Measurements from ENCODE around the gene EVI2B. TPM values are rescaled to one million over a fixed set of nuclear protein-coding genes. Genes with fewer than 3 reads are reported as not detected.
"Not testable (repeated sequence)": the region's sequence is repeated elsewhere in the genome, so short reads cannot be mapped to it uniquely, and the experiment has no call there.

The EVI2B gene
- total RNA-seq, 1 donor from 2014 or later = not detected

DNA sequence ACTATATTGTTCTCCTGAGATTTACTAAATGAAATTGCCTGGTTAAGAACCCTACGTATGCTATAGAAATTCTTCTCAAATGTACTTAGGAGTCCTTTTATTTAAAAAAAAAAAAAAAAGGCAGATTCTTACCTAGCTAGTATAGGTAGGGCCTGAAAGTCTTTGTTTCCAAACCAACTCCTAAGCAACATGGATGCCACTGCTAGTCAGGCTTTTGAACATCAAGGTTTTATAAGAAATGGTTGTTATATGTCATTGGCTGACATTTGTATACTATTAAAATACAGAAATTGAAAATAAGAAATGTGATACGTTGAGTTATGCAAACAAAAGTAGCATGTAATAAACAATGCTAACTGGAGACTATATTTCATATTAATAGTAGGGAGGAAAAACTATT is 6.4 kb upstream of the EVI2B start:
- no peak for DNase-seq
- Mint-ChIP-seq H3K4me3 (ENCODE audit: unreplicated experiment) (no peak overlapping the region), H3K27ac (ENCODE audit: unreplicated experiment) (no peak overlapping the region), H3K27me3 (ENCODE audit: unreplicated experiment) (no peaks in the 10 kb centered on the region), H3K4me1 (ENCODE audit: low read depth, unreplicated experiment) (peaks cover 6% of the 10 kb centered on the region), H3K36me3 (ENCODE audit: unreplicated experiment) (no peaks in the 10 kb centered on the region), H3K9me3 (ENCODE audit: unreplicated experiment) (peaks cover 1% of the 10 kb centered on the region)
- TF ChIP-seq, protein P1, sequence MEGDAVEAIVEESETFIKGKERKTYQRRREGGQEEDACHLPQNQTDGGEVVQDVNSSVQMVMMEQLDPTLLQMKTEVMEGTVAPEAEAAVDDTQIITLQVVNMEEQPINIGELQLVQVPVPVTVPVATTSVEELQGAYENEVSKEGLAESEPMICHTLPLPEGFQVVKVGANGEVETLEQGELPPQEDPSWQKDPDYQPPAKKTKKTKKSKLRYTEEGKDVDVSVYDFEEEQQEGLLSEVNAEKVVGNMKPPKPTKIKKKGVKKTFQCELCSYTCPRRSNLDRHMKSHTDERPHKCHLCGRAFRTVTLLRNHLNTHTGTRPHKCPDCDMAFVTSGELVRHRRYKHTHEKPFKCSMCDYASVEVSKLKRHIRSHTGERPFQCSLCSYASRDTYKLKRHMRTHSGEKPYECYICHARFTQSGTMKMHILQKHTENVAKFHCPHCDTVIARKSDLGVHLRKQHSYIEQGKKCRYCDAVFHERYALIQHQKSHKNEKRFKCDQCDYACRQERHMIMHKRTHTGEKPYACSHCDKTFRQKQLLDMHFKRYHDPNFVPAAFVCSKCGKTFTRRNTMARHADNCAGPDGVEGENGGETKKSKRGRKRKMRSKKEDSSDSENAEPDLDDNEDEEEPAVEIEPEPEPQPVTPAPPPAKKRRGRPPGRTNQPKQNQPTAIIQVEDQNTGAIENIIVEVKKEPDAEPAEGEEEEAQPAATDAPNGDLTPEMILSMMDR (IDR thresholded peaks at IDR 0.05; ENCODE audit: partially characterized antibody, unreplicated experiment) = no peak

DNA sequence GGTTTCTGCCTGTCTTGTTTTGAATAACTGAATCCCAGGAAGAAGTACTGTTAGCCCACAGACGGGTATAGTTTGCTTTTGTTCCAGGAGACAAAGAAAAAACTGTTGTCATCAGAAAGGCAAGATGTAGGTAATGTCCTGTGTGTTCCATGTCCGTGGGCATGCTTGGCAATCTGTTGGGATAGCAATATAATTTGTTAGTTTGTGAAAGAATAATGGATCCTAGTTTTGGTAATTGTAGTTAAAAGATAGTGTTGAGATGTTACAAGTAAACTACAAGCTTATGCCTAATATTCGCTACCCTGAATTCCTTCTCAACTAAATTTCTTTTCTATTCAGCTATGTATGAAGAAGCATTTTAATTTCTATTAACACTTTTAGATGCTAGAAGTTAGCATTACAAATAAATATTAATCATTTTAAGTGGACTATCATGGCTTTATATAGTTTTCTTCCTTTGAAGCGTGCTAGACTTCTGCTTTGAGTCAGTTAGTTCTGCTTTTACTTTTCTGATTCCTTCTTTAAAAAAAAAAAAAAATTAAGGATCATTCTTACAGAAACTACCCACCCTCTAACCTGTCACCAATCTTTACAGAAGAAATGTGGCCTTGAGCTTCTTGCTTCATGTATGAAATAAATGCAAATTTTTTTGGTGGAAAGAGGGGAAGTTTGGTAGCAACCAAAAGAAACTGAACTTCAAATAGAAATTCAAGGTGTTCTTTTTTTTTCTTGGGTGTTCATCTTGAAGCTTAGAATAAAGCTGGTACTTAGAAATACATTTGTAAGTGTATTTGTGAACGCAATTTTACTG is 5.2 kb upstream of the EVI2B start:
- Mint-ChIP-seq H3K9me3 (ENCODE audit: unreplicated experiment) (peaks cover 1% of the 10 kb centered on the region), H3K4me3 (ENCODE audit: unreplicated experiment) (no peak overlapping the region)

GRCh38 chr17:31318298-31318801 is 4.5 kb upstream of the EVI2B start:
- peaks cover 6% of the 10 kb centered on the region for H3K4me1 Mint-ChIP-seq (ENCODE audit: low read depth, unreplicated experiment)
- peak overlapping the region; percentile 25 for H3K27ac Mint-ChIP-seq (ENCODE audit: unreplicated experiment)
- no peak for DNase-seq
- no peak overlapping the region for H3K4me3 Mint-ChIP-seq (ENCODE audit: unreplicated experiment)
- no peaks in the 10 kb centered on the region for H3K36me3 Mint-ChIP-seq (ENCODE audit: unreplicated experiment)
- peaks cover 1% of the 10 kb centered on the region for H3K9me3 Mint-ChIP-seq (ENCODE audit: unreplicated experiment)
- no peaks in the 10 kb centered on the region for H3K27me3 Mint-ChIP-seq (ENCODE audit: unreplicated experiment)
- TF ChIP-seq, protein P1 (IDR thresholded peaks at IDR 0.05; ENCODE audit: partially characterized antibody, unreplicated experiment) = no peak

More for the DNA sequence above, 5.2 kb upstream of the EVI2B start:
- TF ChIP-seq, protein P1 (IDR thresholded peaks at IDR 0.05; ENCODE audit: partially characterized antibody, unreplicated experiment) = no peak
- DNase-seq = no peak
- Mint-ChIP-seq H3K4me1 (ENCODE audit: low read depth, unreplicated experiment) (peaks cover 6% of the 10 kb centered on the region), H3K36me3 (ENCODE audit: unreplicated experiment) (no peaks in the 10 kb centered on the region), H3K27me3 (ENCODE audit: unreplicated experiment) (no peaks in the 10 kb centered on the region), H3K27ac (ENCODE audit: unreplicated experiment) (no peak overlapping the region)

- peaks cover 1% of the 10 kb centered on the region for H3K9me3 Mint-ChIP-seq (ENCODE audit: unreplicated experiment)
- DNase-seq = no peak
- no peak overlapping the region for H3K4me3 Mint-ChIP-seq (ENCODE audit: unreplicated experiment)
- H3K36me3 Mint-ChIP-seq (ENCODE audit: unreplicated experiment) = no peaks in the 10 kb centered on the region
- no peaks in the 10 kb centered on the region for H3K27me3 Mint-ChIP-seq (ENCODE audit: unreplicated experiment)
- H3K27ac Mint-ChIP-seq (ENCODE audit: unreplicated experiment) = no peak overlapping the region
- TF ChIP-seq, protein P1 (IDR thresholded peaks at IDR 0.05; ENCODE audit: partially characterized antibody, unreplicated experiment) = no peak
- H3K4me1 Mint-ChIP-seq (ENCODE audit: low read depth, unreplicated experiment) = peaks cover 6% of the 10 kb centered on the region
Observed at GRCh38 chr17:31314782-31315100, 887 bp upstream of the EVI2B start.

- not testable (repeated sequence) for H3K9me3 Mint-ChIP-seq (ENCODE audit: unreplicated experiment); H3K4me1 Mint-ChIP-seq (ENCODE audit: low read depth, unreplicated experiment); H3K4me3 Mint-ChIP-seq (ENCODE audit: unreplicated experiment); H3K36me3 Mint-ChIP-seq (ENCODE audit: unreplicated experiment); H3K27ac Mint-ChIP-seq (ENCODE audit: unreplicated experiment); DNase-seq; H3K27me3 Mint-ChIP-seq (ENCODE audit: unreplicated experiment)
Observed at GRCh38 chr17:31312223-31312622, 1.6 kb downstream of the EVI2B start.

All from glutamatergic neuron (in vitro differentiated cells).